ENCODE results near the gene ARHGAP5. TPM values are rescaled to one million over a fixed set of nuclear protein-coding genes. Genes with fewer than 3 reads are reported as not detected.

The ARHGAP5 gene
- total RNA-seq, 4 donors from 2014 or later, result 189 to 365 (median 229) TPM

- WGBS, 2 donors, result 65 to 67% methylated on average over 3 of the region's 3 CpGs
- H3K4me3 ChIP-seq (replicated peaks in 1 of 3), result no peak overlapping the region
- H3K27me3 ChIP-seq, result no peaks in the 10 kb centered on the region
- H3K9me3 ChIP-seq, result no peaks in the 10 kb centered on the region
- no peaks in the 10 kb centered on the region for H3K36me3 ChIP-seq
- no peak overlapping the region for H3K27ac ChIP-seq
- no peak for DNase-seq
- no peaks in the 10 kb centered on the region for H3K4me1 ChIP-seq
- intact Hi-C loops (cut with DNase I), result no loop called here
- TF ChIP-seq POLR2A (IDR thresholded peaks at IDR 0.05), result no peak
- TF ChIP-seq CTCF (IDR thresholded peaks at IDR 0.05), result no peak
Observed at GRCh38 chr14:32190673-32191072, 113.6 kb downstream of the ARHGAP5 start.

- Histone ChIP-seq H3K27me3 (no peaks in the 10 kb centered on the region), H3K4me3 (replicated peaks in 1 of 3) (no peak overlapping the region), H3K4me1 (no peaks in the 10 kb centered on the region), H3K27ac (no peak overlapping the region), H3K36me3 (no peaks in the 10 kb centered on the region), H3K9me3 (no peaks in the 10 kb centered on the region)
- WGBS, 2 donors, result 80 to 82% methylated on average over 2 of the region's 2 CpGs
- intact Hi-C loops (cut with DNase I), result no loop called here
- TF ChIP-seq POLR2A (IDR thresholded peaks at IDR 0.05) (no peak), CTCF (IDR thresholded peaks at IDR 0.05) (no peak)
- DNase-seq, result no peak
Observed at GRCh38 chr14:32192712-32193373, 115.7 kb downstream of the ARHGAP5 start.

GRCh38 chr14:32193532-32193931 is 116.4 kb downstream of the ARHGAP5 start:
- Histone ChIP-seq H3K27ac (no peak overlapping the region), H3K9me3 (no peaks in the 10 kb centered on the region), H3K27me3 (no peaks in the 10 kb centered on the region), H3K36me3 (no peaks in the 10 kb centered on the region), H3K4me3 (replicated peaks in 1 of 3) (no peak overlapping the region), H3K4me1 (no peaks in the 10 kb centered on the region)
- intact Hi-C loops (cut with DNase I), result no loop called here
- 88 to 90% methylated on average over 2 of the region's 2 CpGs for WGBS, 2 donors
- TF ChIP-seq POLR2A (IDR thresholded peaks at IDR 0.05) (no peak), CTCF (IDR thresholded peaks at IDR 0.05) (no peak)
- DNase-seq, result no peak

- Histone ChIP-seq H3K4me1 (no peaks in the 10 kb centered on the region), H3K27me3 (no peaks in the 10 kb centered on the region), H3K4me3 (replicated peaks in 1 of 3) (no peak overlapping the region), H3K27ac (no peak overlapping the region), H3K9me3 (no peaks in the 10 kb centered on the region), H3K36me3 (no peaks in the 10 kb centered on the region)
- intact Hi-C loops (cut with DNase I), result no loop called here
- WGBS, 2 donors, result 66 to 72% methylated on average over 1 of the region's 1 CpG
- TF ChIP-seq CTCF (IDR thresholded peaks at IDR 0.05), result no peak
- TF ChIP-seq POLR2A (IDR thresholded peaks at IDR 0.05), result no peak
- no peak for DNase-seq
Observed at GRCh38 chr14:32195636-32196035, 118.5 kb downstream of the ARHGAP5 start.

- intact Hi-C loops (cut with DNase I), result no loop called here
- Histone ChIP-seq H3K4me3 (replicated peaks in 1 of 3) (no peak overlapping the region), H3K27ac (no peak overlapping the region), H3K9me3 (no peaks in the 10 kb centered on the region), H3K4me1 (peaks cover 0 to 8% of the 10 kb centered on the region in 2 donors), H3K27me3 (no peaks in the 10 kb centered on the region), H3K36me3 (no peaks in the 10 kb centered on the region)
- no peak for DNase-seq
- TF ChIP-seq POLR2A (IDR thresholded peaks at IDR 0.05) (no peak), CTCF (IDR thresholded peaks at IDR 0.05) (no peak)
- 75 to 86% methylated on average over 1 of the region's 1 CpG for WGBS, 2 donors
Observed at GRCh38 chr14:32197919-32198318, 120.8 kb downstream of the ARHGAP5 start.
